A549 (cell line): ENCODE measurements around the gene ANKRD24. TPM values are rescaled to one million over a fixed set of nuclear protein-coding genes. Genes with fewer than 3 reads are reported as not detected.

Experiments used
- ATAC-seq, 2 experiments: fragments of 200-7000 bp in 1 of 2; fragments of >200 bp in 1 of 2; cut with Nextera tagmentation in 1 of 2; cut with Tn5 transposase in 1 of 2; 3 replicates each; pipeline versions ENCODE4 v1.8.0 to v1.9.1; 2018 to 2020; ENCODE audit warnings: mild to moderate bottlenecking in 1 of 2, moderate library complexity in 1 of 2
- CTCF ChIA-PET: fragments of 300-600 bp; sonication (Branson Sonifier 250); formaldehyde crosslinking; extraction: SDS; loops from one replicate; lab custom pipeline; 2021; ENCODE audit warnings: antibody characterized with exemption, inconsistent platforms; lab: Yijun Ruan, JAX
- POLR2A ChIA-PET: fragments of 350-600 bp; formaldehyde crosslinking; extraction: SDS; loops from one replicate; lab custom pipeline; 2021; ENCODE audit warnings: antibody characterized with exemption, inconsistent platforms; lab: Yijun Ruan, JAX
- DNase-seq, 2 experiments: peaks; one replicate each; pipeline versions ENCODE4 v3.0.0 to v3.0.0-alpha.2; 2011 to 2016; ENCODE audit warnings: low read depth in 1 of 2, low spot score in 1 of 2
- FAIRE-seq: peaks from 2 replicates; lab custom pipeline; 2011; peaks lifted over from hg19 to GRCh38; lab: Jason Lieb, UNC
- H3K27ac ChIP-seq, 2 experiments: fragments of >200 bp; sonication (Bioruptor Twin); formaldehyde crosslinking; 3 replicates each; pipeline ENCODE4 v1.5.1; 2016 to 2017
- H3K4me1 ChIP-seq: fragments of >200 bp; sonication (Bioruptor Twin); formaldehyde crosslinking; 3 replicates; pipeline ENCODE4 v1.6.1; 2016
- H3K4me2 ChIP-seq: fragments of >200 bp; sonication (Bioruptor Twin); formaldehyde crosslinking; 3 replicates; pipeline ENCODE4 v1.6.1; 2016
- H3K4me3 ChIP-seq: fragments of >200 bp; sonication (Bioruptor Twin); formaldehyde crosslinking; 3 replicates; pipeline ENCODE4 v1.5.1; 2016
- H3K9me3 ChIP-seq: fragments of >200 bp; sonication (Bioruptor Twin); formaldehyde crosslinking; 3 replicates; pipeline ENCODE4 v1.6.1; 2016
- BCL3 ChIP-seq: fragments of >200 bp; sonication (Bioruptor Twin); formaldehyde crosslinking; IDR thresholded peaks from 3 replicates; pipeline ENCODE4 v1.6.1; 2016
- BHLHE40 ChIP-seq: IDR thresholded peaks from 2 replicates; pipeline ENCODE4 v1.6.1; 2012; ENCODE audit warnings: low read depth, low read length, inconsistent platforms
- CBX2 ChIP-seq: fragments of 200-600 bp; sonication (generic); IDR thresholded peaks from 2 replicates; pipeline ENCODE4 v1.6.1; 2016; ENCODE audit warnings: low read depth, mild to moderate bottlenecking, borderline replicate concordance
- CHD2 ChIP-seq: fragments of 150-350 bp; IDR thresholded peaks from 2 replicates; pipeline ENCODE4 v1.6.1; 2014; ENCODE audit warnings: low read length; ENCODE audit not compliant: partially characterized antibody
- CHD4 ChIP-seq: fragments of 200-600 bp; sonication (generic); IDR thresholded peaks from 2 replicates; pipeline ENCODE4 v1.6.1; 2016; ENCODE audit warnings: antibody characterized with exemption, mild to moderate bottlenecking, borderline replicate concordance
- EHF ChIP-seq: fragments of 250-450 bp; sonication (Bioruptor Pico); IDR thresholded peaks from 2 replicates; pipeline ENCODE4 v1.5.0; 2020; ENCODE audit warnings: mild to moderate bottlenecking
- ELK1 ChIP-seq: fragments of 150-350 bp; IDR thresholded peaks from 2 replicates; pipeline ENCODE4 v1.6.1; 2014; ENCODE audit warnings: low read depth, mild to moderate bottlenecking, low read length
- EP300 ChIP-seq, 2 experiments: fragments of >200 bp; sonication (Bioruptor Twin); formaldehyde crosslinking; IDR thresholded peaks; 2 replicates in 1 of 2; 3 replicates in 1 of 2; pipeline ENCODE4 v1.6.1; 2016 to 2017
- ESRRA ChIP-seq: fragments of 150-350 bp; IDR thresholded peaks from 2 replicates; pipeline ENCODE4 v1.6.1; 2014; ENCODE audit warnings: mild to moderate bottlenecking, low read length, borderline replicate concordance
- GATA3 ChIP-seq: IDR thresholded peaks from 2 replicates; pipeline ENCODE4 v1.6.1; 2012; ENCODE audit warnings: borderline replicate concordance
- HMGXB4 ChIP-seq: fragments of 250-450 bp; sonication (Bioruptor Pico); IDR thresholded peaks from 2 replicates; pipeline ENCODE4 v1.5.0; 2021; ENCODE audit warnings: mild to moderate bottlenecking, moderate library complexity, borderline replicate concordance
- JUNB ChIP-seq: fragments of >200 bp; sonication (Bioruptor Twin); formaldehyde crosslinking; IDR thresholded peaks from 2 replicates; pipeline ENCODE4 v1.6.1; 2016
- KDM1A ChIP-seq: fragments of 200-600 bp; sonication (generic); IDR thresholded peaks from 2 replicates; pipeline ENCODE4 v1.6.1; 2016; ENCODE audit warnings: low read depth, mild to moderate bottlenecking
- KDM5A ChIP-seq: fragments of 200-600 bp; sonication (generic); IDR thresholded peaks from 2 replicates; pipeline ENCODE4 v1.6.1; 2016; ENCODE audit warnings: antibody characterized with exemption, mild to moderate bottlenecking
- MAX ChIP-seq: IDR thresholded peaks from 2 replicates; pipeline ENCODE4 v1.6.1; 2012
- NR3C1 ChIP-seq: fragments of >200 bp; sonication (Bioruptor Twin); formaldehyde crosslinking; IDR thresholded peaks from 3 replicates; pipeline ENCODE4 v1.6.1; 2017
- PHF8 ChIP-seq: fragments of 200-600 bp; sonication (generic); IDR thresholded peaks from 2 replicates; pipeline ENCODE4 v1.6.1; 2016; ENCODE audit warnings: low read depth, mild to moderate bottlenecking, antibody characterized with exemption, moderate library complexity, borderline replicate concordance
- REST ChIP-seq: fragments of 200-600 bp; sonication (generic); IDR thresholded peaks from 2 replicates; pipeline ENCODE4 v1.6.1; 2016; ENCODE audit warnings: antibody characterized with exemption, mild to moderate bottlenecking, moderate library complexity
- RFX5 ChIP-seq: fragments of 450-650 bp; IDR thresholded peaks from 2 replicates; pipeline ENCODE4 v1.7.1; 2014; ENCODE audit warnings: antibody characterized with exemption, mild to moderate bottlenecking, moderate library complexity
- RNF2 ChIP-seq: fragments of 200-600 bp; sonication (generic); IDR thresholded peaks from 2 replicates; pipeline ENCODE4 v1.6.1; 2016; ENCODE audit warnings: low read depth, mild to moderate bottlenecking, antibody characterized with exemption, moderate library complexity, borderline replicate concordance
- TFCP2L1 ChIP-seq: fragments of 250-450 bp; sonication (Bioruptor Pico); IDR thresholded peaks from 2 replicates; pipeline ENCODE4 v1.5.0; 2021; ENCODE audit warnings: mild to moderate bottlenecking
- TP53 ChIP-seq: fragments of 250-450 bp; sonication (Bioruptor Pico); IDR thresholded peaks from 2 replicates; pipeline ENCODE4 v1.5.0; 2021; ENCODE audit warnings: mild to moderate bottlenecking, moderate library complexity
- USF2 ChIP-seq: fragments of 450-650 bp; IDR thresholded peaks from 2 replicates; pipeline ENCODE4 v1.6.1; 2014; ENCODE audit warnings: antibody characterized with exemption
- ZC3H11A ChIP-seq: fragments of 450-650 bp; IDR thresholded peaks from 2 replicates; pipeline ENCODE4 v1.6.1; 2014; ENCODE audit warnings: antibody characterized with exemption, mild to moderate bottlenecking
- ZFP36 ChIP-seq: fragments of 450-650 bp; IDR thresholded peaks from 2 replicates; pipeline ENCODE4 v1.6.1; 2014; ENCODE audit warnings: borderline replicate concordance; ENCODE audit not compliant: partially characterized antibody
- ZSCAN20 ChIP-seq: fragments of 250-450 bp; sonication (Bioruptor Pico); IDR thresholded peaks from 2 replicates; pipeline ENCODE4 v1.8.0; 2022; ENCODE audit warnings: mild to moderate bottlenecking, moderate library complexity
- WGBS: methylation state at CpG from one replicate; pipeline ENCODE4 v1.1.6; 2017; ENCODE audit errors: missing lambda C conversion rate; 5-methylcytosine and 5-hydroxymethylcytosine counted together
- polyA plus RNA-seq, 4 experiments: library from polyadenylated mRNA; depleted of rRNA in 3 of 4; stranded (reverse); fragments of >200 nt; fragmentation: RNase III in 1 of 4; extraction: RNeasy Plus Mini Kit Qiagen cat#74134 plus additional on column Dnase treatment in 1 of 4; gene quantifications; 2 replicates in 3 of 4; 3 replicates in 1 of 4; pipeline ENCODE4 v1.2.3, GENCODE V29; 2011 to 2017

The ANKRD24 gene
- polyA plus RNA-seq, 2 of the 4 experiments (the other 2 are of a cell fraction), result 0.28 to 0.36 TPM

GRCh38 chr19:4234142-4234861 is 51.8 kb downstream of the ANKRD24 start:
- Histone ChIP-seq H3K9me3 (no peaks in the 10 kb centered on the region), H3K4me3 (no peak overlapping the region), H3K4me2 (no peak overlapping the region), H3K27ac (no peak overlapping the region), H3K4me1 (peaks cover 4% of the 10 kb centered on the region)
- ATAC-seq (no peak), DNase-seq (no peak), FAIRE-seq (no peak)
- TF ChIP-seq KDM1A (no peak), CHD4 (no peak), RNF2 (no peak), EP300 (IDR thresholded peaks at IDR 0.05) (no peak), REST (no peak), HMGXB4 (CRISPR knock-in tag) (no peak), ZSCAN20 (CRISPR knock-in tag) (no peak), TFCP2L1 (CRISPR knock-in tag) (no peak), CHD2 (no peak), BHLHE40 (no peak), CBX2 (no peak), JUNB (no peak), TP53 (CRISPR knock-in tag) (no peak), RFX5 (no peak), NR3C1 (no peak), BCL3 (no peak), KDM5A (no peak), ESRRA (no peak), ZFP36 (no peak)
- CTCF ChIA-PET, result interaction anchor here (0.6 to 3.9 kb wide), 11 partner anchors 9 to 155 kb away, joined by 3 to 35 read pairs (median 6); partner anchors contain the start of gene YJU2
- WGBS, result 58% methylated on average over 21 of the region's 21 CpGs
- POLR2A ChIA-PET, result interaction anchor here (1.1 kb wide), 1 partner anchor 12 kb away, joined by 3 read pairs; the partner anchor contains the start of gene YJU2

- H3K27ac ChIP-seq, result no peak overlapping the region
- no peaks in the 10 kb centered on the region for H3K9me3 ChIP-seq
- no peak for DNase-seq
- no peak overlapping the region for H3K4me3 ChIP-seq
- no peaks in the 10 kb centered on the region for H3K4me1 ChIP-seq
- no peak for ATAC-seq
- ChIA-PET CTCF (interaction anchor here (1.1 to 3.9 kb wide), 6 partner anchors 8 to 87 kb away, joined by 3 to 35 read pairs (median 6); no protein-coding TSS in a partner anchor), POLR2A (interaction anchor here (1.1 kb wide), 1 partner anchor 12 kb away, joined by 3 read pairs; the partner anchor contains the start of gene YJU2)
- no peak for FAIRE-seq
- no peak overlapping the region for H3K4me2 ChIP-seq
- WGBS, result 73% methylated on average over 13 of the region's 13 CpGs
- TF ChIP-seq GATA3, result no peak
- no peak for TF ChIP-seq RFX5
- TF ChIP-seq TP53 (CRISPR knock-in tag), result no peak
- TF ChIP-seq ZC3H11A, result no peak
- TF ChIP-seq USF2, result no peak
- TF ChIP-seq ELK1, result no peak
- TF ChIP-seq MAX, result no peak
- no peak for TF ChIP-seq PHF8
- TF ChIP-seq KDM5A, result no peak
- no peak for TF ChIP-seq EHF (CRISPR knock-in tag)
- TF ChIP-seq HMGXB4 (CRISPR knock-in tag), result no peak
These were observed 52.3 kb downstream of the ANKRD24 start for GRCh38 chr19:4234862-4235201.
